ENCODE results near the gene KRTAP4-4. TPM values are rescaled to one million over a fixed set of nuclear protein-coding genes. Genes with fewer than 3 reads are reported as not detected.
"Not testable (repeated sequence)": the region's sequence is repeated elsewhere in the genome, so short reads cannot be mapped to it uniquely, and the experiment has no call there.

The KRTAP4-4 gene
- total RNA-seq, 1 donor from 2014 or later = not detected

GRCh38 chr17:41176744-41177387, 16.3 kb upstream of the KRTAP4-4 start:
- no peaks in the 10 kb centered on the region for H3K9me3 Mint-ChIP-seq

GRCh38 chr17:41171886-41172285, 11.3 kb upstream of the KRTAP4-4 start:
- no peak for DNase-seq (ENCODE audit: low spot score in 2 of 2, unreplicated experiment in 2 of 2)
- no peak overlapping the region for H3K27ac Mint-ChIP-seq
- H3K4me3 Mint-ChIP-seq = no peak overlapping the region

More at GRCh38 chr17:41176744-41177387, 16.3 kb upstream of the KRTAP4-4 start:
- Mint-ChIP-seq H3K27me3 (ENCODE audit: low read depth) (no peaks in the 10 kb centered on the region), H3K4me3 (no peak overlapping the region), H3K4me1 (peaks cover 3% of the 10 kb centered on the region), H3K36me3 (no peaks in the 10 kb centered on the region), H3K27ac (no peak overlapping the region)
- DNase-seq (ENCODE audit: low spot score in 2 of 2, unreplicated experiment in 2 of 2) = no peak
- TF ChIP-seq, protein P1, sequence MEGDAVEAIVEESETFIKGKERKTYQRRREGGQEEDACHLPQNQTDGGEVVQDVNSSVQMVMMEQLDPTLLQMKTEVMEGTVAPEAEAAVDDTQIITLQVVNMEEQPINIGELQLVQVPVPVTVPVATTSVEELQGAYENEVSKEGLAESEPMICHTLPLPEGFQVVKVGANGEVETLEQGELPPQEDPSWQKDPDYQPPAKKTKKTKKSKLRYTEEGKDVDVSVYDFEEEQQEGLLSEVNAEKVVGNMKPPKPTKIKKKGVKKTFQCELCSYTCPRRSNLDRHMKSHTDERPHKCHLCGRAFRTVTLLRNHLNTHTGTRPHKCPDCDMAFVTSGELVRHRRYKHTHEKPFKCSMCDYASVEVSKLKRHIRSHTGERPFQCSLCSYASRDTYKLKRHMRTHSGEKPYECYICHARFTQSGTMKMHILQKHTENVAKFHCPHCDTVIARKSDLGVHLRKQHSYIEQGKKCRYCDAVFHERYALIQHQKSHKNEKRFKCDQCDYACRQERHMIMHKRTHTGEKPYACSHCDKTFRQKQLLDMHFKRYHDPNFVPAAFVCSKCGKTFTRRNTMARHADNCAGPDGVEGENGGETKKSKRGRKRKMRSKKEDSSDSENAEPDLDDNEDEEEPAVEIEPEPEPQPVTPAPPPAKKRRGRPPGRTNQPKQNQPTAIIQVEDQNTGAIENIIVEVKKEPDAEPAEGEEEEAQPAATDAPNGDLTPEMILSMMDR (IDR thresholded peaks at IDR 0.05; ENCODE audit: unreplicated experiment) = no peak

GRCh38 chr17:41168121-41168520, 7.6 kb upstream of the KRTAP4-4 start, which contains the start of gene KRTAP4-3:
Gene KRTAP4-3, minus strand, starts transcription at chr17:41168221. Its CDS starts 49 bp downstream, at chr17:41168172.
- Mint-ChIP-seq H3K27ac (no peak within 1 kb of the TSS), H3K4me3 (no peak within 1 kb of the TSS), H3K4me1 (no peaks in the 10 kb centered on the region), H3K36me3 (no peaks in the 10 kb centered on the region), H3K9me3 (no peaks in the 10 kb centered on the region), H3K27me3 (ENCODE audit: low read depth) (peaks cover 5% of the 10 kb centered on the region)
- DNase-seq (ENCODE audit: low spot score in 2 of 2, unreplicated experiment in 2 of 2) = no peak
- TF ChIP-seq, protein P1 (IDR thresholded peaks at IDR 0.05; ENCODE audit: unreplicated experiment) = no peak

More at GRCh38 chr17:41171886-41172285, 11.3 kb upstream of the KRTAP4-4 start:
- Mint-ChIP-seq H3K9me3 (no peaks in the 10 kb centered on the region), H3K27me3 (ENCODE audit: low read depth) (peaks cover 5% of the 10 kb centered on the region), H3K36me3 (no peaks in the 10 kb centered on the region), H3K4me1 (peaks cover 2% of the 10 kb centered on the region)
- TF ChIP-seq, protein P1 (IDR thresholded peaks at IDR 0.05; ENCODE audit: unreplicated experiment) = no peak

- DNase-seq (ENCODE audit: low spot score in 2 of 2, unreplicated experiment in 2 of 2) = no peak
- Mint-ChIP-seq H3K4me3 (no peak overlapping the region), H3K27me3 (ENCODE audit: low read depth) (peaks cover 5% of the 10 kb centered on the region), H3K36me3 (no peaks in the 10 kb centered on the region), H3K4me1 (no peaks in the 10 kb centered on the region), H3K27ac (no peak overlapping the region), H3K9me3 (no peaks in the 10 kb centered on the region)
- TF ChIP-seq, protein P1 (IDR thresholded peaks at IDR 0.05; ENCODE audit: unreplicated experiment) = no peak
These were observed 7.0 kb upstream of the KRTAP4-4 start for GRCh38 chr17:41167561-41167960.

DNA sequence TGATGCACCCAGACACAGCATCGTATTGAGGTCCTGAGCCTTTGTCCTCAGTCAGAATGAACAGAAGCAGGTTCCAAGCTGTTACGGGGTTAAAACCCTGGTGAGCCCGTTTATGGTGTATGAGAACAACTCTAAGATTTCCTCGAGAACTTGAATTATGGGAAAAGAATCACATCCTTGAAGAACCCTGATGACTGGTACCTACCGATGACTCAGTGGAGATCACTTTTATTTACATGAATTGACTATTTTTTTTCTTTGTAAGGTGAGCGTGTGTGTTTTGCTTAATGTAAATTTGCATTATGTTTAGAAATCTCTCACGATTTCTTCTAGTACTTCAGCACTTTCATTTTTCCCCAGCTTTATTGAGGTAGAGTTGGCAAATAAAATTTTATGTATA, 3.3 kb upstream of the KRTAP4-4 start:
- peaks cover 3% of the 10 kb centered on the region for H3K27me3 Mint-ChIP-seq (ENCODE audit: low read depth)
- no peak for DNase-seq (ENCODE audit: low spot score in 2 of 2, unreplicated experiment in 2 of 2)
- H3K36me3 Mint-ChIP-seq = no peaks in the 10 kb centered on the region
- H3K4me1 Mint-ChIP-seq = no peaks in the 10 kb centered on the region
- TF ChIP-seq, protein P1 (IDR thresholded peaks at IDR 0.05; ENCODE audit: unreplicated experiment) = no peak
- no peak overlapping the region for H3K27ac Mint-ChIP-seq
- no peaks in the 10 kb centered on the region for H3K9me3 Mint-ChIP-seq
- no peak overlapping the region for H3K4me3 Mint-ChIP-seq

DNA sequence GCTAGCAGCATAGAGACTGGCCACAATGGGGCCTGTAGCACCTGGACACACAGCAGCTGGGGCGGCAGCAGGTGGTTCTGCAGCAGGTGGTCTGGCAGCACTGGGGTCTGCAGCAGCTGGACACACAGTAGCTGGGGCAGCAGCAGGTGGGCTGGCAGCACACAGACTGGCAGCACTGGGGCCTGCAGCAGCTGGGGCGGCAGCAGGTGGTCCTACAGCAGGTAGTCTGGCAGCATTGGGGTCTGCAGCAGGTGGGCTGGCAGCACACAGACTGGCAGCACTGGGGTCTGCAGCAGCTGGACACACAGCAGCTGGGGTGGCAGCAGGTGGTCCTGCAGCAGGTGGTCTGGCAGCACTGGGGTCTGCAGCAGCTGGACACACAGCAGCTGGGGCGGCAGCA, 358 bp downstream of the KRTAP4-4 start:
- H3K27ac Mint-ChIP-seq; DNase-seq (ENCODE audit: low spot score in 2 of 2, unreplicated experiment in 2 of 2); H3K4me1 Mint-ChIP-seq; H3K4me3 Mint-ChIP-seq; H3K27me3 Mint-ChIP-seq (ENCODE audit: low read depth); H3K9me3 Mint-ChIP-seq; H3K36me3 Mint-ChIP-seq: not testable (repeated sequence)
